SH-SY5Y (cell line): ENCODE measurements around the gene SRRM4.

ENCODE experiments used
- GATA2 ChIP-seq: IDR thresholded peaks from 2 replicates; pipeline ENCODE4 v1.6.1; 2011; ENCODE audit warnings: mild to moderate bottlenecking, low read depth, low read length
- GATA3 ChIP-seq: IDR thresholded peaks from 2 replicates; pipeline ENCODE4 v1.6.1; 2011; ENCODE audit warnings: low read depth, mild to moderate bottlenecking, low read length, moderate library complexity

- no peak for TF ChIP-seq GATA2
- TF ChIP-seq GATA3 = no peak
Observed at GRCh38 chr12:119075222-119075787, 94.0 kb downstream of the SRRM4 start.
